CD4-positive, alpha-beta T cell treated with Interleukin-6 for 4 hours (primary cell): ENCODE measurements around the gene ANAPC1.
"Not testable (repeated sequence)": the region's sequence is repeated elsewhere in the genome, so short reads cannot be mapped to it uniquely, and the experiment has no call there.

Source experiments
- DNase-seq: peaks from one replicate; pipeline ENCODE4 v3.0.0-alpha.2; 2020; ENCODE audit warnings: mixed read lengths

The ANAPC1 gene

DNA sequence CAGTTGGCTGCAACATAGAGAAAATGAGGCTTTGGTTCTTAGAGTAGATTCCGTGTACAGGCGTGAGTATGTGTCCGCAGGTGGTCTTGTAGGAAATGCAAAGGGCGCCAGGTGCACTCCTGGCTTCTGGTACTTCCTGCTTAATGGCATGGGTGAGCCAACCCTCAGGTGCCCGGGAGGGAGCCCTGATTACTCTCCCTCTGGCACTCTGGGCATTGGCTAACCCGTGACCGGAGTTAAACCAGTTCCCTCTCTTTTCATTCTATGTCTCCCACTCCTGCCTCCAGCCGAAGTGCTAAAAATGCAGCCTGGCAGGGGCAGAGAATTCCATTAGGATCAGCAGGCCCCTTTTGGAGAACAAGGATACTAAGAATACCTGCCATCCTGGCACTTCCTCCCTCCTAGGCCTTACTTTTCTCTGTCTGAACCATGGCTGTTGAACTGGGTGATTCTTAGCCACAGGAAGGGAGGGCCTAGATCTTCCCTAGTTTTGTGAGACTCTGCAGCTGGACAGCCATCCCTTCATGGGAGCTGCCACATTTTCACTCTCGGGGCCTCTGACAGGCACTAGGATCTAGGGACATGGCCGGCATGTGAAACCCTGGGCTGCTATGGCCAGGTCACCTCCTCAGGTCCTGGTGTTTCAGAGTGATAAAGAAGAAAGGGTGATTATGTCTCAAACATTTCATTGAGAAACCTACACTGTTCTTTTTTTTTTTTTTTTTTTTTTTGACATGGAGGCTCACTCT is 20.9 kb upstream of the ANAPC1 start:
- no peak for DNase-seq

DNA sequence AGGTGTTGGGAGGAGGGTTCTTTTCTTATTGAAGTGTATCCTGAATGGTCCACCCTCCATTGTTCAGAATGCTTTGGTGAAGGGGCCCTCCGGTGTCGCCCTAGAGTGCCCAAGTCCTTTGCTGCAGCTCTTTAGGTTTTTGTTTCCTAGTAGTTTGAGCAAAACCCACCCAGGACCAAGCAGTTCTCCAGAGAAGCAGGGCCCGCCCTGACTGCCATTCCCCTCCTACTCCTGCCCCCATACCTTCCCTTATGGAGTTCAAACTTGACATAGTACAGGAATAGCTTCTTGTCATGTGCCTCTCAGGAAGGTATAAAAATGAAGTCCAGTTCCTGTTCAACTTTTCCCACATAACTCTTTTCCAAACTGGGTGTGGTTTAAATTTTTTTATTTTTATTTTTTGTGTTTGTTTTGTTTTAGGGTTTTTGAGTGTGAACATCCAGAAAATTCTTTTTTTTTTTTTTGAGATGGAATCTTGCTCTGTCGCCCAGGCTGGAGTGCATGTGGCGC is 20.0 kb upstream of the ANAPC1 start:
- DNase-seq = no peak

DNA sequence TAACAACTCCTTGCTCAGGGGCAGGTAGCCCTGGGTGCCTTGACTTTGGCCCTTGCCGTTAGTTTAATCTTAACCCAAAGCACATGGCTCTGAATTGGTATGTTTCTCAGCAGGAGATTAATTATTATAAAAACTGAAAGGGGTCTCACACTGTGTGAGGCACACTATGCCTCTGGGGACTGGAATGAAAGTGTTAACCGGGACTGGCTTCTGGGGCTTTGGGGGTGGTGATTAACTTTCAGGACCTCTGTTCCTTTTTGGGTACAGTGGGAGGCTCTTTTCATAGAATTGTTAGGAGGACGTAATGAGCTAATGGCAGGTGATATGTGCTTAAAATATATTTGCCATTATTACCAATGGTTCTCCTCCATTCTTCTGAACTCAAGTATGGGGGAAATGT is 19.5 kb upstream of the ANAPC1 start:
- no peak for DNase-seq

DNA sequence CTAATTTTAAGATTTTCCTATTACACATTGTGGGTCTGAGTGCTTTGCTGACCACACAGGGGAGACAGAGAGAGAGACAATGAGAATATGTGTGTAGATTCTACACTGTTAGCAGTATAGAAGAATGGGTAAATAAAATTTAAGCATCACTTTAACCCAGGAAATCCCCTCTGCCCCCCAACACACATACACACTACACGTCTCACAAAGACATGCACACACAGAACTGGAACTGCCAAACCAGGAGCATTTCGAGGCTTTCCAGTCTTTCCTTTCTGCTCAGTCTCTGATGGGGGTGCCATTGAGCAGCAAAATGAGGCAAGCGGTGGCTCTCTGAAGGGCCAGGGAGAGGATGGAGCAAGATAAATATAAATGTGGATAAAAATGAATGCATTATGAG is 16.9 kb upstream of the ANAPC1 start:
- peak; percentile 9 for DNase-seq

DNA sequence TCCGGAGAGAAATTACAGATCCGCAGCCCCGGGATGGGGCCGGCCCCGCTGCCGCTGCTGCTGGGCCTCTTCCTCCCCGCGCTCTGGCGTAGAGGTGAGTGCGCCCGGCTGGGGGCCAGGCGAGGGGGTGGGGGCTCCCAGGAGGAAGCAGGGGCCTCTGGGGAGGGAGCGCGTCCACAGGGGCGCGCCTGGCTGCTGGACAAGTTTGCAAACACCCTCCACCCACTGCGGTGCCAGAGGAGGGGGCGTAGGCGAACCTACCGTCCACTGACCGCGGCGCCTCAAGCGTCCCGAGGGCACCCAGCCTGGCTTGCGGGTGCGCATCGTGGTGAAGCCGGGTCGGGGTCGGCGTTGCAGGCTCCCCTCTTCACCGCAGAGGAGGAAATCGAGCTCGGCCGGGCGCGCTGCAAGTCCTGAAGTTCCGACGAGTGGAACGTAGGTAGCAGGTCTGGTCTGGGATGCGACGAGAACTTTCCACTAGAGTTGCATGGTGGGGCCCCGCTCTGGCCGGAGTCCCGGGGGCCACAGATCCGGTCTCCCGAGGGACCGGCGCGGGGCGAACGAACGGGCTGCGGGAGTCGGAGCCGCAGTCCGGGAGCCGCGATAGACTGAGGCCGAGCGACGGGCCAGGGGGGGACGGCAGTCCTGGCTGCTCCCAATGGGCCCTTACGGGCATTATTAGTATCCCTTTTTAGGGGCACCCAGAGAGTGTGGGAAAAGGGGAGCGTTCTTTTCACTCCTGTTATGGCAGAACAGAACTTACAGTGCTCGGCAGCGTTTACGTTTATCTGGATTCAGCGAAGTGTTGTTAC is 14.9 kb upstream of the ANAPC1 start:
- peak; percentile 31 for DNase-seq

DNA sequence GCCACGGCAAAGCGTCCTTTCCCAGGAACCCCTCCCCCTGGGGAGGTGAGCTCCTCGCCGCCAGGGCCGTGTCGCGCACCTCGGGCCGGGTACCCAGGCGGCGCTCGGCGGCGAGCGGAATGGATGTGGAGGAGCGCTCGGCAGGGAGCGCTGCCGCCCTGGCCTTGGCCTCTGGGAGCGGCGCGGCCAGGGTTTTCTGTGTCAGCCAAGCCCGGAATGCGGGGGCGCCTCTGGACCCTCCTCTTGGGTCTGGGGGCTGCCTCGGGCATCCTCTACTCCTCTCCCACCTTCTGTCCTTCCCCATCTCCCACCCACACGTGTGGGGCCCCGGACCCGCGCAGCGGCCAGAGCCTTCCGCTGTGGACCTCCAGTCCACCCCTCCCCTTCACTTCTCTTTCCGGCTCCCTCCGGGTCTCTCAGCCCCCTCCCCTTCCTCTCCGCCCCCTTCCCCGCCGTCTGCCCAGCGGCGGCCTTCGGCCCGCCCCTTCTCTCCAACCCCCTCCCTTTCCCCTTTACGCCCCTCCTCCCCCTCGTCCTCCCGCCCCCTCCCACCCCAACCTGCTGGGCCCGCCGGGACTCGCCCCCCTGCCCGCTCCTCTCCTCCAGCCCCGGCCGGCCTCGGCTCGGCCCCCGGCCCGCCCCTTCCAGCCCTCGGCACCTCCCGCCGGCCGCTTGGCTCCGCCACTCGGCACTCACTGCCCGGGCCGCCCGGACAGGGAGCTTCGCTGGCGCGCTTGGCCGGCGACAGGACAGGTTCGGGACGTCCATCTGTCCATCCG is 14.1 kb upstream of the ANAPC1 start, which contains the start of gene MERTK:
MERTK (plus strand) TSS at position 684 of the 779 bp plus-strand sequence. CDS start 129 bp downstream, outside the sequence.
- peak; percentile 64 for DNase-seq

DNA sequence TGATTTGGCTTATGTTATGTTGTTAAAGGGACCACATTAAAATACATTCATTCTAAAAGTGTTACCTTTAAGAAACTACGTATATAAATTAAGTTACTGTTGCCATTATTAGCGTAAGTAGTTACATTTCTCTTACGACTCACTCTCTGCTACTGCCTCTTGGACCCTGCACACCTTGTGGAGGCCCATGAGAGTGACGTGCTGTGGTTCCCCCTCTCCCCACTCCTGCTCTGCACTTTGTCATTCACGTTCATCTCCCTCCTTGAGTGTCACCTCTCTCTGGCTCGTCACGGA is 13.6 kb upstream of the ANAPC1 start:
- no peak for DNase-seq

DNA sequence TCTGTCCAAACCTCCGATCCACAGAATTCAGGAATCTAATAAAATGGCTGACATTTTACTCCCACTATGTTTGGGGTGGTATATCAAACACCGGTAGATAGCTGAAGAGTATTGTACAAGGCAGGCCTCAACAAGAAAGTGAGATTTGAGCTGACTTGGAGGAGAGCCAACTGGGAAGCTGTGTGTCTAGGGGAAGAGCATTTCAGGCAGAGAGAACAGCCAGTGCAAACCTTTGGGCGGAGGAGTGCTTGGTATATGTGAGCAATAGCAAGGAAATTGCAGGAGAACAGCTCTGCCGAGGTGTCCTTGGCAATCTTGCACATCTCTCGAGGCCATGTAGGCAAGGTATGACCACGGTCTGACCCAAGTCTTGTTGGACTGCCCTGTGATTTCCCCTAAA is 12.6 kb upstream of the ANAPC1 start:
- DNase-seq = no peak

DNA sequence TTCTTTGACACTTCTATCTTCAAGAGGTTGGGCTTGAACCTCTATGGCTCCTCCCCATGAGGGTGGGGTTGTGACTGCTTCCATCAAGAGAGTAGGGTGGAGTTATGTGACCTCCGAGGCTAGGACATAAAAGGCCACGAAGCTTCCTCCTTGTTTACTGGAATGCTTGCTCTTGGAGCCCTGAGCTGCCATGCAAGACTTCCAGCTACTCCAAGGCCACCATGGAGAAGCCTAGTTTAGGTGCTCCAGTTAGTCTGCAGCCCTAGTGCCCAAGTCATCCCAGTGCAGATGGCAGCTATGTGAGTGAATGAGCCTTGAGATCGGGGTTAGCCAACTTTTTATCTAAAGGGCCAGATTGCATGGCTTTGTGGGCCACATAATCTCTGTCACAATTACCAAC is 12.0 kb upstream of the ANAPC1 start:
- no peak for DNase-seq

DNA sequence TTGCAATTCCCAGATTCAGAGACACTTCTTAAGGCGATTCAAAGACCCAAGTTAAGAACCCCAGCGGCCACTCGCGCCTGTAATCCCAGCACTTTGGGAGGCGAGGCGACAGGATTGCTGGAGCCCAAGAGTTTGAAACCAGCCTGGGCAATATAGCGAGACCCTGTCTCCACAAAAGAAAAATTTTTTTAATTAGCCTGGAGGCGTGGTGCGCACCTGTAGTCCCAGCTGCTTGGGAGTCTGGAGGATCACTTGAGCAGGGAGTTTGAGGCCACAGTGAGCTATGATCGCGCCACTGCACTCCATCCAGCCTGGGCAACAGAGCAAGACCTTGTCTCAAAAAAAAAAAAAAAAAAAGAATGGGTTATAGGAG is 585 bp upstream of the ANAPC1 start:
- no peak for DNase-seq

DNA sequence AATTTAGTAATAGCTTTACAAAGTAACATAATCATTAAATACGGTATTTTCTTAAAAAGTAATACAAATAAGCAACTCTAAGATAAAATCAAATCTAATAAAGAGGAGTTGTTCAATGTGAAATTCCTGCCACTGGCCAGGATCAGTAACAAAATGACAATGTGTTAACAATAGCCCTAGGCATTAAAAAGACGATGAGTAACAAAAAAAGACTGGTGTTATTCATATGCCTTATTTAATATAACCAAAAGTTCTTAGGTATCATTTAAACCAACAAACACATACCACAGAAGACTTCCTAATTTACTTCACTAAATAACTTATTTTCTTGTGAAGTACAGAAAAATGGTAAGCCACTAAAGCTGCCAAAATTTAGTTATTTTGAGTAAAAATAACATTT is 11.2 kb downstream of the ANAPC1 start:
- DNase-seq = not testable (repeated sequence)

DNA sequence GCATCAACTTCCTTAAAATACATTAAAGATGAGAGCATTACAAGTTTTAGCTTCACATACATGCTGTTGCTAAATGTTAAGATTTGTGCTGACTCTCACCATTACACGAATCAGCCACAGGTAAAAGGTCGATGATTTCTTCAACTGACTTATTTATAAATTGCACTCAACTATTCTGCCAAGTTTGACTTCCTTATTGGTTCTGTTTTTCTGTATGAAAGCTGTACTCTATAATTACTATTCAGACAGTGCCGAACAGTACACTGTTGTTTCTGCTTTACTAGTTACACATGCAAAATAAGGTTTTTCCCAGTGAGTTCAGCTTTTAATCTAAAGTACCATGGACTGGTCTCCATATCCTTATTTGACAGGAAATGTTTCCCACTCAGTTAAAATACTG is 18.9 kb downstream of the ANAPC1 start:
- not testable (repeated sequence) for DNase-seq

DNA sequence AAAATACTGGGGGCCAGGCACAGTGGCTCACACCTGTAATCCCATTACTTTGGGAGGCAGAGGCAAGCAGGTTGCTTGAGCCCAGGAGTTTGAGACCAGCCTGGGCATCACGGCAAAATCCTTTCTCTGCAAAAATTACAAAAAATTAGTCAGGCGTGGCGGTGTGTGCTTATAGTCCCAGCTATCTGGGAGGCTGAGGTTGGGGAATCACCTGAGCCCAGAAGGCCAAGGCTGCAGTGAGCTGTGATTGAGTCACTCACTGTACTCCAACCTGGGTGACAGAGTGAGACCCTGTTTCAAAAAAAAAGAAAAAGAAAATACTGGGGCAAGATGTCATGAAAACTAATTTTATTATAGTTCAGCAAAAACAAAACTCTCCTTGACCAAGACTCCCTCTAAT is 24.0 kb downstream of the ANAPC1 start:
- not testable (repeated sequence) for DNase-seq

DNA sequence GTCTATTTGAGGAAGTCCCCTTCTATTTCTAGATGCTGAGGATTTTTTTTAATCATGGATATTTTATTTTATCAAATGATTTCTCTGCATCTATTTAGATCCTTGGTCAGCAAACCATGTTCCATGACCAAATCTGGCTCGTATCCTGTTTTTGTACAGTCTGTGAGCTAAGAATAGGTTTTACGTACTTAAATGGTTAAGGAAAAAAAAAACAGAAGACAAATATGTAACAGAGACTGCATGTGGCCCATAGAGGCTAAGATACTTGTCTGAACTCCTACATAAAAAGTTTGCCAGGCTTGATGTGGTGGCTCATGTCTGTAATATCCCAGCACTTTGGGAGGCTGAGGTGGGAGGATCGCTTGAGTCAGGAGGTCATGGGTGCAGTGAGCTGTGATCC is 31.4 kb downstream of the ANAPC1 start:
- not testable (repeated sequence) for DNase-seq

DNA sequence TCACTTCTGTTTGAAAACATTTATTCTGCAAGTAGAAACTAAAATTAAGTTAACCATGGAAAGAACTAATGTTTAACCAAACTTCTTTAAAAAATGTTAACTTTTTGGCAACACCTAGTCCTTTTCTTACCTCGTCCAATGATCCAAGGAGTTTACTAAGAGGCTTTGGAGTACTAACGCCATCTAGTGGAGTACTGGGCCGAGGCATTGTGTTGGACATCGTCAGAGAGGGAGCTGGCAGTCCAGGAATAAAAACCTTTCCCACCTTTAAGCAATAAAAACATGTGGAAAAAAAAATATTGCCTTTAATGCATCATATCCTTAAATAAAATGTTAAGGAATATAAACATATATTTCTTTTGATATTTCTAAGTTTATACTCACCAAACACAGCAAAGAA is 33.3 kb downstream of the ANAPC1 start:
- DNase-seq = not testable (repeated sequence)

DNA sequence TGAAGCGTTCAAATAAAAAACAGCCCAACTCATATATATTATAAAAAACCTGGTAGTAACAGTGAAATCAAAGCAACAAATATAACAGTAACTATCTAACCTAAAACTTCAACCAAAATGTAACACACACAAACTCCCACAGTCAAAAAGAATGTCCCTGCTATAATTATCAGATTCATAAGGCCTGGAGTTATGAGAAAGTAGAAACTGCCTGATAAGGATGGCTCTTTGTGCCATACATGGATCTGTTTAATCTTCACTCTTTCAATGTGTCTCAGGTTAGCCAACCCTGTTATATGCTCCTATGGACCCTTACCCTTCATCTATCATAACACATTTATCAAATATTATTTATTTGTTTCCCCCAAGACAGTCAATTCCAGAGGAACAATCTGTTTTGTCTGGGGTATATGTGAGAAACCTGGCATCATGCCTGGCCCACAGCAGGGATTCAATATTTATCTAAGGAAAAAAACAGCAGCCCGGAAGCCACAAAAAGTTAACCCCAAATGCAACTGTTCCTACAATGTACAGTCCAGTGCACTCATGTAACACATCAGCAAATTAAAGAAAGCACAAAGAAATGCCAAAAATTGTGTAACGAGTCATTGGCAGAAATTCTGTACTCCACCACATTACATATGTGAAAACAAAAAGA is 44.2 kb downstream of the ANAPC1 start:
- not testable (repeated sequence) for DNase-seq

DNA sequence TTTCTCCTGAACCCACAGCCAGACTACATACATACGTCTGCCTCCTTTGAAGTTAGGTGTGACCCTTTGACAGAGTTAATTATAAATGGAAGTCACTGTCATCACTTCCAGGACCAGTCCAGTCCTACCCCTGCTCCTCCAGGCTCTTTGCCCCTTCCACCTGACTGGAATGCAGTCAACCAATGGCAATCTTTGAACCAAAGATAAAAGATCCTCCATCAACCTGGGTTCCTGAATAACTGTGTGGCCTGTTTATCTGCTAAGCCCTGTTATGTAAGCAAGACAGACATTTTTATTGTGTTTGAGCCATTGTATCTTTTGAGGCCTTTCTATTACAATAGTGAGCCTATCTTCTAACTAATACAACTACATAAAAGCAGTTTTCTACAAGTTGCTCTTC is 45.0 kb downstream of the ANAPC1 start:
- not testable (repeated sequence) for DNase-seq

DNA sequence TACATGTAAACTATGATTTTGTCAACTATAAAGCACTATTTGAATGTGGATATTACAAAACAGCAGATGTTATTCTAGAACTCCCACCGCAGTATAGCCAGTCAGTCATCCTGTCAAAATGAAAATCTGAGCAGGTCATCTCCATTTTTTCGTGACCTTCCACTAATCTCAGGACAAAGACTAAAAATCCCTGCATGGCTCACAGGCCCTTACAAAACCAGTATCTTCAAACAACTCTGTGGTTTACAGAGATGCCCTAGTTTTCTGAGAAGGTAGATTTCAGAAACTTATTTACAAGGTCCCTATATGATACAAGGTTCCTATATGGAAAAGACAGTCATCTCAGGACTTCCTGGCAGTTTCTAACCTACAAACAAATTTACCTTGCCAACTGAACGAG is 49.8 kb downstream of the ANAPC1 start:
- DNase-seq = not testable (repeated sequence)

DNA sequence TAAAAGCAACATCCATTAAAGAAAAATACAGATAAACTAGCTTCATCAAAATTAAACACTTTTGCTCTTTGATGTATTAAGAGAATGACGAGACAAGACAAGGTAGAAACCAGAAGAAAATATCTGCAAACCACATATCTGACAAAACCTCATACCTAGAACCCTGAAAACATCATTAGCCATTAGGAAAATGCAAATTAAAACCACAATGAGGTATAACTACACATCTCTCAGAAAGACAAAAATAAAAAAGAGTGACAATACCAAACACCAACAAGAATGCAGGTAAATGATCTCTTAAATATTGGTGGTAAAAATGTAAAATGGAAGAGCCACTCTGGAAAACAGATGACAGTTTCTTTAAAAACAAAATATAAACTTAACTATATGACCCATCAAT is 53.5 kb downstream of the ANAPC1 start:
- not testable (repeated sequence) for DNase-seq

DNA sequence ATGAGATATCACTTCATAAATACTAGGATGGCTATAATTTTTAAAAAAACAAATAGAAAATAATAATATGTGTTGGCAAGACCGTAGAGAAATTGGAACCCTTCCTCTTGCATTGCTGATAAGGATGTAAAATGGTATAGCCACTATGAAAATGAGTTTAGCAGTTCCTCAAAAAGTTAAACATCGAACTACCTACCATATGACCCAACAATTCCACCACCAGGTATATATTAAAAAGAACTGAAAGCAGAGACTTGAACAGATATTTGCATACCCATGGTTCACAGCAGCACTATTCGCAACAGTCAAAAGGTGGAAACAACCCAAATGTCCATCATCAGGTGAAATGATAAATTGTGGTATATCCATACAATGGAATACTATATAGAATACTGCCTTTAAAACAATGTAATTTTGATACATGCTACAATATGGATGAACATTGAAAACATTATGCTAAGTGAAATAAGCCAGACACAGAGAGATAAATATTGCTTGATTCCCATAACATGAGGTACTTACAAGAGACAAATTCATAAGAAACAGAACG is 55.7 kb downstream of the ANAPC1 start:
- DNase-seq = not testable (repeated sequence)

DNA sequence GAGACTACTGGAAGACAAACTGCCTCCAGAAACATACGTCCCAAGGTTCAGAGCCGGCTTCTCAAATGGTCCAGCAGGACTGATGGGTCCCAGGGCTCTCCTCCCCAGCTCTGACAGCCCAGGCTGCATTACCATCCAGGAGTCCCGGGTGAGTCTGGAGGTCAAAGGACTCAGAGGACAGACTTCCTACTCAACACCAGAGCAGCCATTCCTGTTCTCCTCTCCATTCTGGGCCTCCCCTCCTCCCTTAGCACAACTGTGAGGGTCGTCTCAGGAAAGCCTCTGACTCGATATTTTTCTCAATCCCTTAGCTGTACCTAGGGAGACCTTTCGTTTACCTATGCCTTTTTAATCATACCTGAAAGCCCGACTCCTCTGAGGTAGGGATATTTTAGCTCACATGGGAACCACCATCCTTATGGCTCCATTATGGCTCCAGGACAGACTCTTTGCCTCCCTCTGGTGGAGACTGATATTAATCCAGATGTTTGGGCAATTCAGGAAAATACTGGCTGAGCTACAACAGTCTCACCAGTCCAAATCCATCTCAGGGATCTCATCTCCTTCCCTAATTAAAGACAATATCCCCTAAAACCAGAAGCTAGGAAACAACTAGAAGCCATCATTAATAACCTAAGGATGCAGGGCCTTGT is 70.9 kb downstream of the ANAPC1 start:
- DNase-seq = not testable (repeated sequence)

DNA sequence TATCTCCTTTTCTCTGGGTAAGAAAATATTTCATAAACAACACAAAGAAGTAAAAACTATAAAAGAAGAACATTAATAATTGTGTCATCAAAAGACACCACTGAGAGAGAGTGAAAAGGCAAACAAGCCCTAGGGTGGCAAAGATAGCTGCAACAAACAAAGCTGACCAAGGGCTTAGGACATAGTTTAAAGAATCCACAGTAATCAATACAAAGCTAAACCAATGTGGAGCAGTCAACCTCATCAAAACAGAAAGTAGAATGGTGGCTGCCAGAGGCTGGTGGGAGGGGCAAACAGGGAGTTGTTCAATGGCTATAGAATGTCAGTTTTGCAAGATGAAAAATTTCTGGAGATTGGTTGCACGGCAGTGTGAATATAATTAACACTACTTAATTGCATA is 93.4 kb downstream of the ANAPC1 start:
- not testable (repeated sequence) for DNase-seq
